ENCODE data around the gene AKNAD1.

GRCh38 chr1:108830119-108831008, 26.5 kb downstream of the AKNAD1 start:
- peak; percentile 49 to 76 (median 72) for TF ChIP-seq POLR2AphosphoS5 (IDR thresholded peaks at IDR 0.05)
- no peak for TF ChIP-seq POLR2A (IDR thresholded peaks at IDR 0.05)
- no peak for TF ChIP-seq CTCF (IDR thresholded peaks at IDR 0.05)
- TF ChIP-seq EP300 (IDR thresholded peaks at IDR 0.05), result no peak

Measured in sigmoid colon (tissue), 4 donors.